Trophoblast cell (in vitro differentiated cells and primary cell): ENCODE results near the gene PUM2.

Source experiments
- DNase-seq, 2 donors: peaks; one replicate each; pipeline ENCODE4 v3.0.0-alpha.2; 2016
- H2AFZ ChIP-seq: 2 replicates; pipeline ENCODE4 v1.6.1; 2013; ENCODE audit warnings: low read length, moderate library complexity, mild to moderate bottlenecking; ENCODE audit not compliant: insufficient read depth, poor library complexity
- H2AK5ac ChIP-seq: 2 replicates; pipeline ENCODE4 v1.6.1; 2013; ENCODE audit warnings: mild to moderate bottlenecking, low read length
- H2BK120ac ChIP-seq: 2 replicates; pipeline ENCODE4 v1.6.1; 2013; ENCODE audit warnings: low read length, mild to moderate bottlenecking, moderate library complexity; ENCODE audit not compliant: insufficient read depth, poor library complexity
- H2BK12ac ChIP-seq: 2 replicates; pipeline ENCODE4 v1.6.1; 2013; ENCODE audit warnings: mild to moderate bottlenecking, low read length, moderate library complexity
- H2BK5ac ChIP-seq: 2 replicates; pipeline ENCODE4 v1.6.1; 2013; ENCODE audit warnings: low read length, low read depth, moderate library complexity, mild to moderate bottlenecking; ENCODE audit not compliant: poor library complexity
- H3K14ac ChIP-seq: 2 replicates; pipeline ENCODE4 v1.6.1; 2013; ENCODE audit warnings: mild to moderate bottlenecking, low read length
- H3K18ac ChIP-seq: 2 replicates; pipeline ENCODE4 v1.6.1; 2013; ENCODE audit warnings: mild to moderate bottlenecking, low read length
- H3K23ac ChIP-seq: 2 replicates; pipeline ENCODE4 v1.6.1; 2013; ENCODE audit warnings: low read length
- H3K27ac ChIP-seq: 2 replicates; pipeline ENCODE4 v1.5.1; 2013; ENCODE audit warnings: low read depth, mild to moderate bottlenecking, inconsistent platforms, low read length, moderate library complexity
- H3K27me3 ChIP-seq: 2 replicates; pipeline ENCODE4 v1.6.1; 2013; ENCODE audit warnings: inconsistent platforms, mild to moderate bottlenecking, low read length, moderate library complexity; ENCODE audit not compliant: insufficient read depth
- H3K36me3 ChIP-seq, 2 experiments: 1 replicate in 1 of 2; 2 replicates in 1 of 2; pipeline ENCODE4 v1.6.1; 2013; ENCODE audit warnings: low read length in 2 of 2, mild to moderate bottlenecking in 2 of 2, moderate library complexity in 1 of 2; ENCODE audit not compliant: insufficient read depth in 2 of 2, control insufficient read depth in 1 of 2
- H3K4ac ChIP-seq: 2 replicates; pipeline ENCODE4 v1.6.1; 2013; ENCODE audit warnings: low read depth, mild to moderate bottlenecking, low read length, moderate library complexity
- H3K4me1 ChIP-seq, 2 experiments: 1 replicate in 1 of 2; 2 replicates in 1 of 2; pipeline ENCODE4 v1.6.1; 2013; ENCODE audit warnings: low read length in 2 of 2, mild to moderate bottlenecking in 2 of 2, moderate library complexity in 1 of 2; ENCODE audit not compliant: insufficient read depth in 2 of 2, control insufficient read depth in 1 of 2
- H3K4me2 ChIP-seq: 2 replicates; pipeline ENCODE4 v1.6.1; 2013; ENCODE audit warnings: inconsistent platforms, mild to moderate bottlenecking, low read length, moderate library complexity
- H3K4me3 ChIP-seq: 2 replicates; pipeline ENCODE4 v1.5.1; 2013; ENCODE audit warnings: mild to moderate bottlenecking, low read depth, low read length, inconsistent platforms
- H3K79me1 ChIP-seq: one replicate; pipeline ENCODE4 v1.6.1; 2013; ENCODE audit warnings: low read length
- H3K79me2 ChIP-seq: 2 replicates; pipeline ENCODE4 v1.6.1; 2013; ENCODE audit warnings: low read length, mild to moderate bottlenecking; ENCODE audit not compliant: control insufficient read depth, insufficient read depth, poor library complexity
- H3K9ac ChIP-seq: 2 replicates; pipeline ENCODE4 v1.6.1; 2013; ENCODE audit warnings: mild to moderate bottlenecking, low read length
- H3K9me3 ChIP-seq: 2 replicates; pipeline ENCODE4 v1.6.1; 2013; ENCODE audit warnings: low read depth, mild to moderate bottlenecking, control low read depth, inconsistent platforms, low read length; ENCODE audit not compliant: insufficient read depth
- H4K12ac ChIP-seq: 2 replicates; pipeline ENCODE4 v1.6.1; 2013; ENCODE audit warnings: low read depth, mild to moderate bottlenecking, low read length, moderate library complexity
- H4K8ac ChIP-seq: 2 replicates; pipeline ENCODE4 v1.6.1; 2013; ENCODE audit warnings: low read depth, mild to moderate bottlenecking, low read length, moderate library complexity
- H4K91ac ChIP-seq: one replicate; pipeline ENCODE4 v1.6.1; 2013; ENCODE audit warnings: low read depth, mild to moderate bottlenecking, low read length, moderate library complexity
- WGBS: extraction: QIAGEN DNeasy Blood & Tissue Kit; methylation state at CpG from one replicate; pipeline ENCODE4 v1.1.7; 2013; ENCODE audit warnings: missing lambda C conversion rate; ENCODE audit not compliant: insufficient read length, insufficient coverage; ENCODE audit errors: extremely low coverage; 5-methylcytosine and 5-hydroxymethylcytosine counted together

PUM2 gene

GRCh38 chr2:20349513-20349921 is 1.1 kb downstream of the PUM2 start:
- no peak overlapping the region for H4K12ac ChIP-seq
- WGBS: no CpG with 5 or more reads among the region's 5 CpGs

GRCh38 chr2:20348542-20348941 is 2.1 kb downstream of the PUM2 start:
- no peaks in the 10 kb centered on the region for H3K36me3 ChIP-seq
- H3K4me2 ChIP-seq: peak overlapping the region; percentile 43
- no CpG with 5 or more reads among the region's 17 CpGs for WGBS
- no peak overlapping the region for H3K18ac ChIP-seq
- no peak overlapping the region for H3K9ac ChIP-seq
- no peak overlapping the region for H4K8ac ChIP-seq
- no peak overlapping the region for H3K23ac ChIP-seq
- peaks cover 38% of the 10 kb centered on the region for H3K79me2 ChIP-seq
- H4K12ac ChIP-seq: no peak overlapping the region
- no peaks in the 10 kb centered on the region for H3K9me3 ChIP-seq
- no peak overlapping the region for H3K27ac ChIP-seq
- DNase-seq: no peak
- H3K4ac ChIP-seq: peak overlapping the region; percentile 95
- no peak overlapping the region for H2AFZ ChIP-seq
- no peaks in the 10 kb centered on the region for H3K27me3 ChIP-seq
- H4K91ac ChIP-seq: no peak overlapping the region
- no peak overlapping the region for H2BK120ac ChIP-seq
- H2AK5ac ChIP-seq: no peak overlapping the region
- H3K14ac ChIP-seq: no peak overlapping the region
- no peak overlapping the region for H3K4me3 ChIP-seq
- no peak overlapping the region for H2BK12ac ChIP-seq
- peaks cover 9 to 18% of the 10 kb centered on the region in 2 experiments for H3K4me1 ChIP-seq
- peaks cover 15% of the 10 kb centered on the region for H3K79me1 ChIP-seq
- no peak overlapping the region for H2BK5ac ChIP-seq

More at GRCh38 chr2:20349513-20349921, 1.1 kb downstream of the PUM2 start:
- Histone ChIP-seq H3K4me2 (peak overlapping the region; percentile 72), H3K18ac (no peak overlapping the region), H3K4me3 (no peak overlapping the region), H3K27me3 (no peaks in the 10 kb centered on the region), H4K91ac (no peak overlapping the region), H3K4me1 (peaks cover 9 to 20% of the 10 kb centered on the region in 2 experiments), H2AFZ (no peak overlapping the region), H4K8ac (no peak overlapping the region), H3K36me3 (no peaks in the 10 kb centered on the region), H3K14ac (no peak overlapping the region), H3K27ac (no peak overlapping the region), H2BK12ac (no peak overlapping the region), H2AK5ac (no peak overlapping the region), H3K23ac (no peak overlapping the region), H3K9ac (no peak overlapping the region), H3K4ac (no peak overlapping the region), H3K79me2 (peaks cover 32% of the 10 kb centered on the region), H2BK120ac (no peak overlapping the region), H2BK5ac (no peak overlapping the region), H3K9me3 (no peaks in the 10 kb centered on the region), H3K79me1 (peaks cover 15% of the 10 kb centered on the region)
- DNase-seq: peak in 1 of 2 donors; percentile 52

DNA sequence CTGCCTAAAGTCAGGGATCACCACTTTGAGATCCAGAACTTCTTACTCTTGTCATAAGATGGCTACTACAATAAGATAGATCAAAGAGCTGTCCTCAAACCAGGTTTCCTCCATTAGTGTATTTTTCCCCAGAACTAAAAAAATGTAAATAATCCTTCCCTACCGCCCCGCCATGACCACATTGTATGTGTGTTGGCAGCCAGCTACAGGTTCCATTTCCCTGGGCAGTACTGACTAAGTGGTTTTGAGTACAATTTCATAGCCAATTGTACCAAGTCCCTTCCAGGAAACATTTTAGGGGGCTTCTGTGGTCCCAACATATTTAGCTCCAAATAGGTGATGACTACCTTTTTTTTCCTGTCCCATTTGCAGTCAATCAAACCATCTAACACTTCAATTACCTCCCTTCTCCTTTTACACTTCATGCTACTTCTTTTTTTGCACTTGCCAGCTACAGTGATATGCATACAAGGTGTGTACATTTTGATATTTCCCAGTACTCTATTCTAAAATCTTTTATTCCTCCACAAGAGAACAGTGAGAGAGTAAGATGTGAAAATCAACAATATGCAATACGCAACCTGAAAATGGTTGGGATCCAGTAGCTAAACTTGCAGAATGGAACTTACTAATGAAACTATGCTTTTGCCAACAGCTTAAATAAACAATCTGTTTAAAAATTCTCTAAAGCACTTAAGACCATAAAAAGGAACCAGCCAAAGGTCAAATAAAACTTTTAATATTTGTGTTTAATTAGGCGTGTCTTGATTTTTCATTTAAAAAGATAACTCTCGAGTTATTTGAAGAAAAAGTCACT is 3.9 kb downstream of the PUM2 start:
- H4K8ac ChIP-seq: no peak overlapping the region
- no peaks in the 10 kb centered on the region for H3K36me3 ChIP-seq
- H3K14ac ChIP-seq: no peak overlapping the region
- H2AK5ac ChIP-seq: no peak overlapping the region
- H3K18ac ChIP-seq: no peak overlapping the region
- H3K27ac ChIP-seq: no peak overlapping the region
- no peaks in the 10 kb centered on the region for H3K27me3 ChIP-seq
- DNase-seq: no peak
- no peak overlapping the region for H2BK12ac ChIP-seq
- H3K9ac ChIP-seq: no peak overlapping the region
- no peak overlapping the region for H2BK5ac ChIP-seq
- H3K79me1 ChIP-seq: peaks cover 15% of the 10 kb centered on the region
- no peak overlapping the region for H2BK120ac ChIP-seq
- H3K79me2 ChIP-seq: peaks cover 44% of the 10 kb centered on the region
- peaks cover 5 to 17% of the 10 kb centered on the region in 2 experiments for H3K4me1 ChIP-seq
- no CpG with 5 or more reads among the region's 5 CpGs for WGBS
- H3K9me3 ChIP-seq: no peaks in the 10 kb centered on the region
- no peak overlapping the region for H3K4me2 ChIP-seq
- peak overlapping the region; percentile 98 for H3K4ac ChIP-seq
- no peak overlapping the region for H3K23ac ChIP-seq
- no peak overlapping the region for H2AFZ ChIP-seq
- no peak overlapping the region for H4K91ac ChIP-seq
- no peak overlapping the region for H4K12ac ChIP-seq
- H3K4me3 ChIP-seq: no peak overlapping the region

- H2AK5ac ChIP-seq: no peak overlapping the region
- no peak overlapping the region for H4K91ac ChIP-seq
- H3K9me3 ChIP-seq: no peaks in the 10 kb centered on the region
- H2AFZ ChIP-seq: no peak overlapping the region
- no peak overlapping the region for H4K8ac ChIP-seq
- H3K27me3 ChIP-seq: no peaks in the 10 kb centered on the region
- H2BK5ac ChIP-seq: no peak overlapping the region
- peaks cover 38% of the 10 kb centered on the region for H3K79me2 ChIP-seq
- no peak overlapping the region for H3K4me3 ChIP-seq
- H3K18ac ChIP-seq: no peak overlapping the region
- no peak overlapping the region for H3K27ac ChIP-seq
- H3K79me1 ChIP-seq: no peaks in the 10 kb centered on the region
- no CpG with 5 or more reads among the region's 2 CpGs for WGBS
- no peak overlapping the region for H3K4me2 ChIP-seq
- H2BK12ac ChIP-seq: no peak overlapping the region
- H4K12ac ChIP-seq: no peak overlapping the region
- DNase-seq: peak in 1 of 2 donors; percentile 23
- H3K4me1 ChIP-seq: peaks cover 0 to 7% of the 10 kb centered on the region in 2 experiments
- H3K9ac ChIP-seq: no peak overlapping the region
- H3K23ac ChIP-seq: no peak overlapping the region
- H3K36me3 ChIP-seq: no peaks in the 10 kb centered on the region
- no peak overlapping the region for H3K14ac ChIP-seq
- peak overlapping the region; percentile 91 for H3K4ac ChIP-seq
- no peak overlapping the region for H2BK120ac ChIP-seq
Observed at GRCh38 chr2:20343128-20343527, 7.5 kb downstream of the PUM2 start.
